MM.1S (cell line): ENCODE results near the gene BMERB1.

Source experiments
- CTCF ChIP-seq: fragments of 300-600 bp; sonication (generic); IDR thresholded peaks from 2 replicates; pipeline ENCODE4 v1.5.1; 2016; ENCODE audit warnings: antibody characterized with exemption, low read length, mixed read lengths
- EZH2 ChIP-seq: fragments of 300-600 bp; sonication (generic); optimal IDR thresholded peaks from 2 replicates; pipeline ENCODE3; 2017; ENCODE audit warnings: low read depth, mild to moderate bottlenecking, antibody characterized with exemption, low read length, mixed read lengths
- EZH2phosphoT487 ChIP-seq: fragments of 300-600 bp; sonication (generic); IDR thresholded peaks from 2 replicates; pipeline ENCODE4 v1.6.1; 2018; ENCODE audit warnings: antibody characterized with exemption, low read length

- TF ChIP-seq CTCF: no peak
- TF ChIP-seq EZH2: no peak
- no peak for TF ChIP-seq EZH2phosphoT487
Observed at GRCh38 chr16:15482748-15483298, 48.4 kb downstream of the BMERB1 start.
